Smooth muscle cell (in vitro differentiated cells): Measurements from ENCODE around the gene ARHGDIA. TPM values are rescaled to one million over a fixed set of nuclear protein-coding genes. Genes with fewer than 3 reads are reported as not detected.

Experiments
- DNase-seq: peaks from one replicate; lab custom pipeline; 2025; ENCODE audit not compliant: unreplicated experiment; lab: John Stamatoyannopoulos, UW
- H2AFZ ChIP-seq: fragments of 200-600 bp; sonication (generic); 2 replicates; pipeline ENCODE4 v1.6.0; 2016; ENCODE audit warnings: antibody characterized with exemption, low read depth, mild to moderate bottlenecking
- H3F3A ChIP-seq: fragments of 200-600 bp; sonication (generic); 2 replicates; pipeline ENCODE4 v1.6.0; 2017; ENCODE audit warnings: antibody characterized with exemption, low read depth
- H3K27ac ChIP-seq: fragments of 200-600 bp; sonication (generic); 2 replicates; pipeline ENCODE4 v1.5.1; 2016; ENCODE audit warnings: low read depth, mild to moderate bottlenecking
- H3K27me3 ChIP-seq: fragments of 200-600 bp; sonication (generic); 2 replicates; pipeline ENCODE4 v1.6.1; 2016; ENCODE audit warnings: low read depth, mild to moderate bottlenecking
- H3K36me3 ChIP-seq: fragments of 200-600 bp; sonication (generic); 2 replicates; pipeline ENCODE4 v1.5.1; 2016; ENCODE audit warnings: low read depth
- H3K4me1 ChIP-seq: fragments of 200-600 bp; sonication (generic); 2 replicates; pipeline ENCODE4 v1.5.1; 2016; ENCODE audit warnings: low read depth
- H3K4me2 ChIP-seq: fragments of 200-600 bp; sonication (generic); 2 replicates; pipeline ENCODE4 v1.6.0; 2016; ENCODE audit warnings: mild to moderate bottlenecking
- H3K4me3 ChIP-seq: fragments of 200-600 bp; sonication (generic); 2 replicates; pipeline ENCODE4 v1.5.1; 2016; ENCODE audit warnings: mild to moderate bottlenecking
- H3K79me2 ChIP-seq: fragments of 200-600 bp; sonication (generic); 2 replicates; pipeline ENCODE4 v1.6.0; 2016; ENCODE audit warnings: low read depth, mild to moderate bottlenecking
- H3K9ac ChIP-seq: fragments of 200-600 bp; sonication (generic); 2 replicates; pipeline ENCODE4 v1.6.0; 2016; ENCODE audit warnings: low read depth
- H3K9me3 ChIP-seq: fragments of 200-600 bp; sonication (generic); replicated peaks from 2 replicates; pipeline ENCODE4 v1.5.1; 2016; ENCODE audit warnings: low read depth
- H4K20me1 ChIP-seq: fragments of 200-600 bp; sonication (generic); 2 replicates; pipeline ENCODE4 v1.6.0; 2016; ENCODE audit warnings: low read depth
- WGBS: methylation state at CpG from one replicate; pipeline ENCODE4 v1.1.7; 2016; ENCODE audit warnings: low lambda C conversion rate; 5-methylcytosine and 5-hydroxymethylcytosine counted together
- polyA plus RNA-seq: library from polyadenylated mRNA; unstranded; fragments of >200 nt; fragmentation: Nextera tagmentation; extraction: Ambion mirVana; gene quantifications from 2 replicates; pipeline ENCODE4 v1.2.1, GENCODE V29; 2016
- total RNA-seq: library from RNA; depleted of rRNA; stranded (reverse); fragments of >200 nt; gene quantifications from 2 replicates; pipeline ENCODE4 v1.2.3, GENCODE V29; 2014
- TF ChIP-seq, protein P1 (sequence below): fragments of 200-600 bp; sonication (generic); IDR thresholded peaks from 2 replicates; pipeline ENCODE4 v1.5.1; 2017; ENCODE audit warnings: borderline replicate concordance, mild to moderate bottlenecking, antibody characterized with exemption; ENCODE audit not compliant: insufficient read depth, poor library complexity, severe bottlenecking

The ARHGDIA gene
- total and polyA plus RNA-seq, 2 experiments from 2014 or later = 256 to 360 TPM

DNA sequence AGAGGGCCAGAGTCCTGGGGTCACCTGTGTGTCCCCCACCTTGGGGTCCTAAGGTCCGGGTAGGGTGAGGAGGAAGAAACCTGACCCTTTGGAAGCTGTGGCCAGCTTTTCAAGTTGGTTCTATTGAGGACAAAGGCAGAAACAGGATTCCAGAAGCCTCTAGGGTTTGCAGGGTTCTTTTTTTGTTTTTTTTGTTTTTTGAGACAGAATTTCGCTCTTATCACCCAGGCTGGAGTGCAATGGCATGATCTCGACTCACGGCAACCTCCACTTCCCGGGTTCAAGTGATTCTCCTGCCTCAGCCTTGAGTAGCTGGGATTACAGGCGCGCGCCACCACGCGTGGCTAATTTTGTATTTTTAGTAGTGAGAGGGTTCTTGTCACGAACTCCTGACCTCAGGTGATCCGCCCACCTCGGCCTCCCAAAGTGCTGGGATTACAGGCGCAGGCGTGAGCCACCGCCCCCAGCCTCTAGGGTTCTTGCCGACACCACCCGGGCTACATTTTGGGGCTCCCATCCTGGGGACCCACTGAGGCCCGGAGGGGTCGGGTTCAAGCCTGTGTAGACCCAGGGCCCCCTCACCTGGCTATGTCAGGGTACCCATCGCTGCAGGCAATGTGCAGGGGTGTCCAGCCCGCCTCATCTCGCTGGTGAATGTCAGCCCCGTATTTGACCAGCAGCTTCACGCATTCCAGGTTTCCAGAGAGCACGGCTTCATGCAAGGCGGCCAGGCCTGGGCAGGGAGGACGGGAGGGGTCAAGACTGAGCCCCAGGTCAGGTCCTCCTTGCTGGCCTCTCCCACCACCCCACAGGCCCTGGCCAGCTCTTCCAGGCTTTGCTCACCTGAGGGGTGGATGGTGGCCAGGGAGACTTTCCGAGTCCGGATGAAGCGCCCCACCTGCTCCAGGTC, 37.0 kb downstream of the ARHGDIA start:
- peak overlapping the region; percentile 89 for H3K9ac ChIP-seq
- 92% methylated on average over 31 of the region's 31 CpGs for WGBS
- H3F3A ChIP-seq = peaks cover 12% of the 10 kb centered on the region
- peaks cover 36% of the 10 kb centered on the region for H3K79me2 ChIP-seq
- TF ChIP-seq, protein P1, sequence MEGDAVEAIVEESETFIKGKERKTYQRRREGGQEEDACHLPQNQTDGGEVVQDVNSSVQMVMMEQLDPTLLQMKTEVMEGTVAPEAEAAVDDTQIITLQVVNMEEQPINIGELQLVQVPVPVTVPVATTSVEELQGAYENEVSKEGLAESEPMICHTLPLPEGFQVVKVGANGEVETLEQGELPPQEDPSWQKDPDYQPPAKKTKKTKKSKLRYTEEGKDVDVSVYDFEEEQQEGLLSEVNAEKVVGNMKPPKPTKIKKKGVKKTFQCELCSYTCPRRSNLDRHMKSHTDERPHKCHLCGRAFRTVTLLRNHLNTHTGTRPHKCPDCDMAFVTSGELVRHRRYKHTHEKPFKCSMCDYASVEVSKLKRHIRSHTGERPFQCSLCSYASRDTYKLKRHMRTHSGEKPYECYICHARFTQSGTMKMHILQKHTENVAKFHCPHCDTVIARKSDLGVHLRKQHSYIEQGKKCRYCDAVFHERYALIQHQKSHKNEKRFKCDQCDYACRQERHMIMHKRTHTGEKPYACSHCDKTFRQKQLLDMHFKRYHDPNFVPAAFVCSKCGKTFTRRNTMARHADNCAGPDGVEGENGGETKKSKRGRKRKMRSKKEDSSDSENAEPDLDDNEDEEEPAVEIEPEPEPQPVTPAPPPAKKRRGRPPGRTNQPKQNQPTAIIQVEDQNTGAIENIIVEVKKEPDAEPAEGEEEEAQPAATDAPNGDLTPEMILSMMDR = no peak
- H3K4me3 ChIP-seq = peak overlapping the region; percentile 55
- DNase-seq = no peak
- H3K9me3 ChIP-seq = no peaks in the 10 kb centered on the region
- H3K36me3 ChIP-seq = no peaks in the 10 kb centered on the region
- H3K4me2 ChIP-seq = peak overlapping the region; percentile 82
- H4K20me1 ChIP-seq = peaks cover 34% of the 10 kb centered on the region
- H2AFZ ChIP-seq = no peak overlapping the region
- peaks cover 17% of the 10 kb centered on the region for H3K4me1 ChIP-seq
- H3K27me3 ChIP-seq = no peaks in the 10 kb centered on the region
- H3K27ac ChIP-seq = peak overlapping the region; percentile 86

DNA sequence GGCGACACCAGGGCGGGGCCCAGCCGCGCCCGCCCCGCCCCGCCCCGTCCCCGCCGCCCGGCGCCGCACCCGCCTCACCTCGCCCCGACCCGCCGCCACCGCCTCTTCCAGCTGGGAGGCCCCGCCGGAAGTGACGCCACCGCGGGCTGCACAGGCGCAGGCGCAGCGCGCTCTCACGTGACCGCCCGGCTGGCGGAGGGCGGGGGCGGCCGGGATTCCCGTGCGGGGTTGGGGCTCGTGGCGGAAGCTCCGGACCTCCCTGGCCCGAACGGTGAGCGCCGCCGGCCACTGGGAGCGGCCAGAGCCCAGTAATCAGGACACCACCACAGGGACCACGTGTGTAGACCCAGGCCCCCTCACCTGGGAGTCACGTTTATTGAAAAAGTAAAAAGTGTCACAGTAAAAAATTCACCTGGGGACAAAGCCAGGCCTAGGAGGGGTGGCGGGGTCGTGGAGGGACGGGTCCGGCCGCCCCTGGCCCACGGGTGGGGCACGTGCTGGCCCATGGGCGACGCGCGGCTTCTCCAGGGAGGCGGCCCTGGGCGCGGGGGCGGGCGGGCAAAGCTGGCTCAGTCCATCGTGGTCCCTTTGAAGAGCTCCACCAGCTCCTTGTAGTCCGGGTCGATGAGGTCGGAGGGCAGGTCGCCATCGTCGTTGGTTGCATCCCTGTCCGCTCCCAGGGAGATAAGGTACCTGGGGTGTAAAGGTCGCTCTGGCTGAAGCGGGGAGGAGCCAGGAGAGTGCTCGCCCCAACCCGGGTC, 37.8 kb downstream of the ARHGDIA start, which contains the start of gene MCRIP1:
Gene MCRIP1 (minus strand): TSS at position 132 of the 761 bp plus-strand sequence. CDS start 8,785 bp downstream, outside the sequence.
- Histone ChIP-seq H3K27me3 (no peaks in the 10 kb centered on the region), H3K27ac (peak within 1 kb of the TSS; percentile 86), H3K9ac (peak within 1 kb of the TSS; percentile 89), H3F3A (peaks cover 12% of the 10 kb centered on the region), H2AFZ (no peak within 1 kb of the TSS), H3K9me3 (no peaks in the 10 kb centered on the region), H3K36me3 (no peaks in the 10 kb centered on the region), H4K20me1 (peaks cover 43% of the 10 kb centered on the region), H3K4me2 (peak within 1 kb of the TSS; percentile 83), H3K4me1 (peaks cover 17% of the 10 kb centered on the region), H3K4me3 (peak within 1 kb of the TSS; percentile 69), H3K79me2 (peaks cover 44% of the 10 kb centered on the region)
- WGBS = 3% methylated on average over 44 of the region's 76 CpGs
- TF ChIP-seq, protein P1 = no peak
- DNase-seq = peak; percentile 80

DNA sequence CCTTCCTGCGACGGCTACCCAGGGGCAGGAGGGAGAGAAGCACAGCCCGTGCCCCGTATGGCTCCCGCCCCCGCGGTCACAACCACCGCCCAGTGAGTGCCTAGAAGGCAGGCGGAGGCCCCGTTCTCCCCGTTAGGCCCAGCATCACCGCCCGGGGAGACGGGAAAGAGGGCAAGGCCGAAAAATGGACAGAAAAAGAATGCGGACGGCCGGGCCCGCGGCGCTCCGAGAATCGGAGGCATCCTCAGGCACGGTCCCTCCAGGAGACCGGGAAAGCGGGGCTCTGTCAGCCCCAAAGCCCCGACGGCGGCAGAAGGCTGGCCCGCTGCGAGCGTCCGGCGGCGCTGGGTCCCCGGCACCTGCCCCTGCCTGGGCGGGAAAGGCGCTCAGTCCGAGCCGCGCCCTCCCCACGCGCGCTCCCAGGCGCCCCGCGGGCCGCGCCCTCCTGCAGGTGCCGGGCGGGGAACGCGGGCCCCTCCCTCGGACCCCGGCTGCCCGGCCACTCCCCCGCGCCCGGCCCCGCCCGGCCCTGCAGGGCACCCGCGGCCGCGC, 38.5 kb downstream of the ARHGDIA start:
- no peak for DNase-seq
- Histone ChIP-seq H3K4me1 (peaks cover 17% of the 10 kb centered on the region), H3K9me3 (no peaks in the 10 kb centered on the region), H3K79me2 (peaks cover 51% of the 10 kb centered on the region), H3K27ac (peak overlapping the region; percentile 63), H4K20me1 (peaks cover 49% of the 10 kb centered on the region), H3K4me3 (peak overlapping the region; percentile 69), H3K36me3 (no peaks in the 10 kb centered on the region), H2AFZ (no peak overlapping the region), H3K27me3 (no peaks in the 10 kb centered on the region), H3K4me2 (peak overlapping the region; percentile 83), H3K9ac (peak overlapping the region; percentile 62), H3F3A (peaks cover 6% of the 10 kb centered on the region)
- TF ChIP-seq, protein P1 = no peak
- WGBS = 1% methylated on average over 39 of the region's 65 CpGs
